Measurements from ENCODE around the gene MAMDC4.

The MAMDC4 gene

DNA sequence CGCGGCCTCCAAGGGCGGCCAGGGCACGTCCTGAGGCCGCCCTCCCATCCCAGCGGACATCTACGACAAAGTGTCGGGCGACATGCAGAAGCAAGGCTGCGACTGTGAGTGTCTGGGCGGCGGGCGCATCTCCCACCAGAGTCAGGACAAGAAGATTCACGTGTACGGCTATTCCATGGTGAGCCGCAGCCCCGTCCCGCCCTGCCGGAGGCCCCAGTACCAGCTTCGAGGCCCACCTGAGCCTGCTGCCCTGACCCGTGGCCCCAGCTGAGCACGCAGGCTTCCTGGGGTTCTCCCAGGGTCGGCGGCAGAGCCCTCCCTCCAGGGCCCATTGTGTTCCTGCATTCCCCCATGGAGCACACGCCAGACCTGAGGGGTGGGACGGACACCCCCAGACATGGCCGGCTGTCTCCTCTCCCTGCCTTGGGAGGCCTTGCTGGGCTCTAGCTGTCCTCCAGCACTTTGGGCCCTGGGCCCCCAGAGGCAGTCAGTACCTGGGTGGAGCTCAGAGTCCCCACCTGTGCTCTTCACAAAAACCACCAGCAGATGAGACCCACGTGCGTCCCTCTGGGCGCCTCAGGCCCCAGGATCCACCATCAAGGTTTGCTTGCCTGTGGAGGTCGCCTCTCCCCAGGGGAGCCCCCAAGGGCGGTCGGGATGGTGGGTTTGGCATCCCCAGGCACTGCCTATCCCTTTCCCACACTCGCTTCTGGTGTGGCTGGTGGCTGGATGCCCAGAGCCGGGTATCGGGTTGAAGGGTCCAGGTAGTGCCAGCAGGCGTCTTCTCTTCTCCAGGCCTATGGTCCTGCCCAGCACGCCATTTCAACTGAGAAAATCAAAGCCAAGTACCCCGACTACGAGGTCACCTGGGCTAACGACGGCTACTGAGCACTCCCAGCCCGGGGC, 1.9 kb upstream of the MAMDC4 start:
- DNase-seq (ENCODE audit: low read depth) = no peak

GRCh38 chr9:136850866-136851775, 1.0 kb upstream of the MAMDC4 start:
- DNase-seq (ENCODE audit: low read depth) = no peak

DNA sequence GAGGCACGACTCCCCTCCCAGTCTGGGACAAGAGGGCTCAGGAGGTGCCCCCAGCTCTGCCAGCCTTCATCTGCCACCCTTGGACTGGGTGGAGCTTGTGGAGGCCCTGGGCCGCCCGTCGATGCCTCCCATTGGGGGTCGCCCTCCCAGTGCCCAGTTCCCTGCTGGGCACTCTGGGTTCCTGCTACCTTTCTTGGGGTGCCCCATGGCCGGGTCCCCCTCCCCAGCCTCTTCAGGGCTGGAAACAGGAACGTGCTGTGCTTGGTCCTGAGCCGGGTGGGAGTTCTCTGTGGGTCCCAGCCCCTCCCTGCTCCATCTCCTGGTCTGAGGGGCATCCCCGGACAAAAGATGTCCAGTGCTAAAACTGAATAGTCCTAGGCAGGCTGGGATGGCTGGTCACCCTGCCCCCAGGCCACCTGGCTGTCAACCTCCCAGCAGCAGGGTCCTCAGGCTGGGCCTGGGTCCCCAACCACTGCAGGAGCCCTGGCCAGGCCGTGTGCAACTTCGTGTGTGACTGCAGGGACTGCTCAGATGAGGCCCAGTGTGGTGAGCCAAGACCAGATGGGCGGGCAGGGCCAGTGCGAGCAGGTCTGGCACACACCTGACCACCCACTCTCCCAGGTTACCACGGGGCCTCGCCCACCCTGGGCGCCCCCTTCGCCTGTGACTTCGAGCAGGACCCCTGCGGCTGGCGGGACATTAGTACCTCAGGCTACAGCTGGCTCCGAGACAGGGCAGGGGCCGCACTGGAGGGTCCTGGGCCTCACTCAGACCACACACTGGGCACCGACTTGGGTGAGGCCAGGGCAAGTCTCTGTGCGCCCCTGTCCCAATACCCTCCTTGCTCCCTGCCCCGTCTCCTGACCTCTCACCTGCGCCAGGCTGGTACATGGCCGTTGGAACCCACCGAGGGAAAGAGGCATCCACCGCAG, 784 bp downstream of the MAMDC4 start:
- DNase-seq (ENCODE audit: low read depth) = no peak

DNA sequence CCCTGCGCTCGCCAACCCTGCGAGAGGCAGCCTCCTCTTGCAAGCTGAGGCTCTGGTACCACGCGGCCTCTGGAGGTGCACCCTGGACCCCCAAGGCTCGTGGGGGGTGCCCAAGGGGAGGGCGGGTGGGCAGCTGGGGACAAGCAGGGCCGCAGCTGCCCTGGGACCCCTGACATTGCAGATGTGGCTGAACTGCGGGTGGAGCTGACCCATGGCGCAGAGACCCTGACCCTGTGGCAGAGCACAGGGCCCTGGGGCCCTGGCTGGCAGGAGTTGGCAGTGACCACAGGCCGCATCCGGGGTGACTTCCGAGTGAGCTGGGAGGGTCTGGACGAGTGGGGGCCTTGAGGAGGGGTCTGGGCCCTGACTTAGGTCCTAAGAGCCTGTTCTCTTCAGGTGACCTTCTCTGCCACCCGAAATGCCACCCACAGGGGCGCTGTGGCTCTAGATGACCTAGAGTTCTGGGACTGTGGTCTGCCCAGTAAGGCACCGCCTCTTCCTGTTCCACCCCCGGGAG, 1.5 kb downstream of the MAMDC4 start:
- DNase-seq (ENCODE audit: low read depth) = no peak

GRCh38 chr9:136854113-136854841, 2.1 kb downstream of the MAMDC4 start:
- DNase-seq (ENCODE audit: low read depth) = no peak

GRCh38 chr9:136854842-136855460, 2.8 kb downstream of the MAMDC4 start:
- DNase-seq (ENCODE audit: low read depth) = no peak

- DNase-seq (ENCODE audit: low read depth) = no peak
Measured at GRCh38 chr9:136855461-136856078, 3.4 kb downstream of the MAMDC4 start.

DNA sequence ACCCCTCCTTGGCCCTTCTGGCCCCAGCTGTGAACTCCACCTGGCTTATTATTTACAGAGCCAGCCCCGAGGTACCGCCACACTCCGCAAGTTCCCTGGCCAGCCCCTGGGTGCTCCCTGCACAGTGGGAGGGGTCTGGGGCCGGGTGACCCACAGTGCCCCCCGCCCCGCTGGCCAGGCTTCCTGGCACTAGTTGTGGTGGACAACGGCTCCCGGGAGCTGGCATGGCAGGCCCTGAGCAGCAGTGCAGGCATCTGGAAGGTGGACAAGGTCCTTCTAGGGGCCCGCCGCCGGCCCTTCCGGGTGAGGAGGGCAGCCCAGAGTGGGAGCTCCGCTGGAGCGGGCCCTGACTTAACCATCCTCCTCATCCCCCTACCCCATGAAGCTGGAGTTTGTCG, 3.9 kb downstream of the MAMDC4 start:
- DNase-seq (ENCODE audit: low read depth) = no peak

DNA sequence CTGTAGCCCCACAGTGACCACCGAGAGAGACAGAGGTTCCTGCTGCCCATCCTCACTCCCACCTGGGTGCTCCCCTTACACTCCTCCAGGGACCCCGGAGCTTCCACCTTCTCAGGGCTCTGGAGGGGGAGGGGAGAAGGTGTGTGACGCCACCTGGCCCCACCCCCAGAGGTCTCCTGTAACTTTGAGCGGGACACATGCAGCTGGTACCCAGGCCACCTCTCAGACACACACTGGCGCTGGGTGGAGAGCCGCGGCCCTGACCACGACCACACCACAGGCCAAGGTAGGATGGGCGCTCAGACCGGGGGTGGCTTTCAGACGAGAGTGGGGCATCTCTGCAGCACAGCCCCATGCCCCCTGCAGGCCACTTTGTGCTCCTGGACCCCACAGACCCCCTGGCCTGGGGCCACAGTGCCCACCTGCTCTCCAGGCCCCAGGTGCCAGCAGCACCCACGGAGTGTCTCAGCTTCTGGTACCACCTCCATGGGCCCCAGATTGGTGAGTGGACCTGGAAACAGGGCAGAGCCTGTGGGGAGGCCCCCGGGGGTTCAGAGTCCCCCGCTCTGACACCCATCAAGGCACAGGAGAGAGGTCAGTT, 4.5 kb downstream of the MAMDC4 start:
- DNase-seq (ENCODE audit: low read depth) = no peak

- DNase-seq (ENCODE audit: low read depth) = no peak
Measured at GRCh38 chr9:136857166-136857565, 5.0 kb downstream of the MAMDC4 start.

- no peak for DNase-seq (ENCODE audit: low read depth)
Measured at GRCh38 chr9:136857581-136858412, 5.7 kb downstream of the MAMDC4 start.

DNA sequence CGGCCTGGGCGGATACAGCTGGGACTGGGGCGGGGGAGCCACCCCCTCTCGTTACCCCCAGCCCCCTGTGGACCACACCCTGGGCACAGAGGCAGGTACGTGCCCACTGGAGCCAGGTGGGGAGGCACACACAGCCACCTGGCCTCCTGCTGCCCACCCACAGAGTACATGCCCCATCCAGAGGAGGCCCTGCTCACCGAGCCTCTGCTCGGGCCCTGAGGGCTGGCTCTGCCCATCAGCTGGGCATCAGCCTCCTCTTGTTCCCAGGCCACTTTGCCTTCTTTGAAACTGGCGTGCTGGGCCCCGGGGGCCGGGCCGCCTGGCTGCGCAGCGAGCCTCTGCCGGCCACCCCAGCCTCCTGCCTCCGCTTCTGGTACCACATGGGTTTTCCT, 6.3 kb downstream of the MAMDC4 start:
- no peak for DNase-seq (ENCODE audit: low read depth)

DNA sequence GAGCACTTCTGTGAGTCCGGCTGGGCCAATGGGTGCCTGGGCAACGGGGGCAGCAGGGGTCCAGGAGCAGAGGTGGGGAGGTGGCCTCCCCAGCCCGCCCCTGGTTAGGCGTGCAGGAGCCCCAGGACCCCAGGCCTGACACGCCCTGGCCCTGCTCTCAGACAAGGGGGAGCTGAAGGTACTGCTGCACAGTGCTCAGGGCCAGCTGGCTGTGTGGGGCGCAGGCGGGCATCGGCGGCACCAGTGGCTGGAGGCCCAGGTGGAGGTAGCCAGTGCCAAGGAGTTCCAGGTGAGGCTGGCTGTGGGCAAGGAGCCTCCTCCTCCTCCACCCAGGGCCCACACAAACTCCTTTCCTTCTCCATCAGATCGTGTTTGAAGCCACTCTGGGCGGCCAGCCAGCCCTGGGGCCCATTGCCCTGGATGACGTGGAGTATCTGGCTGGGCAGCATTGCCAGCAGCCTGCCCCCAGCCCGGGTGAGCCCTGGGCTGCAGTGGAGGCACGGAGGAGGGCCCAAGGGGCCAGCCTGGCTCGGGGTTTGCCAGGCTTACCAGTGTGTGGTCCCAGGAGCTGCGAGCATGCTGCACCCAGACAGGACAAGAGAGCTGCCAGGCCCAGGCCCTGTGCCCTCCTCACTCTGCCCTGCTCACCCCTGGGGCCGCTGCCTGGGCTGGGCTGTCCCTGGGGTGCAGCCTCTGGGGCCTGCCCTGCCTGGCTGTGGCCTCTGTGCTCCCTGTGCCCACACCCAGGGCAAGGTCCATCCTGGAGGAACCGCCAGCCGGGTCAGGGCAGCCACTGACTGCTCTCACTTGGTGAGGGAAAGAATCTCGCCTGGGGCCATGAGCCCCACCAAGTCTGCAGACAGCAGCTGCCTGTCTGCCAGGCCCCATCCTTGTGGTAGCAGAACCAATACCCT, 7.0 kb downstream of the MAMDC4 start:
- DNase-seq (ENCODE audit: low read depth) = peak; percentile 45

DNA sequence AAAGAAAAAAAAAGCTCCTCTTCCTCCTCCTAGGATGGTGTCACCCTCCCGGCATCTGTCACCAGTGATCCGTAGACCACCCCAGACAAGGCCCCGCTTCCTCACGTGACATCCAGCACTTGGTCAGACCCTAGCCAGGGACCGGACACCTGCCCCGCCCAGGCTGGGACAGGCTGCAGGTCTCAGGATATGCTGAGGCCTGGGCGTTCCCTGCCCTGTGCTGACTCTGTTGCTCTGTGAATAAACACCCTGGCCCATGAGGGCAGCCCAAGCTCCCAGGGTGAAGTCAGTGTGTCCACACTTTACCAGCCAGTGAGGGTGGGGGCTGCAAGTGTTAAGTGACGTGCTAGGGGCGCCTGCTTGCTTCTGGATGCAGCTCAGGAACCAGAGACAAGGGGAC, 8.4 kb downstream of the MAMDC4 start:
- no peak for DNase-seq (ENCODE audit: low read depth)

- DNase-seq (ENCODE audit: low read depth) = no peak
Measured at GRCh38 chr9:136860933-136861873, 9.1 kb downstream of the MAMDC4 start.

GRCh38 chr9:136861874-136862457, 9.8 kb downstream of the MAMDC4 start:
- DNase-seq (ENCODE audit: low read depth) = no peak
